Neural progenitor cell (in vitro differentiated cells): ENCODE data around the gene SNX25. TPM values are rescaled to one million over a fixed set of nuclear protein-coding genes. Genes with fewer than 3 reads are reported as not detected.

Source experiments
- DNase-seq: peaks from one replicate; pipeline ENCODE4 v3.0.0-alpha.2; 2016; ENCODE audit warnings: low spot score
- H2AFZ ChIP-seq: fragments of 200-600 bp; sonication (generic); replicated peaks from 2 replicates; pipeline ENCODE4 v1.6.1; 2016; ENCODE audit warnings: antibody characterized with exemption
- H3F3A ChIP-seq: fragments of 200-600 bp; sonication (generic); 2 replicates; pipeline ENCODE4 v1.6.1; 2016; ENCODE audit warnings: antibody characterized with exemption, low read depth
- H3K27ac ChIP-seq: fragments of 200-600 bp; sonication (generic); 2 replicates; pipeline ENCODE4 v1.5.1; 2016; ENCODE audit warnings: mild to moderate bottlenecking
- H3K27me3 ChIP-seq: fragments of 200-600 bp; sonication (generic); 2 replicates; pipeline ENCODE4 v1.6.1; 2016; ENCODE audit warnings: mild to moderate bottlenecking, moderate library complexity
- H3K36me3 ChIP-seq: fragments of 200-600 bp; sonication (generic); 2 replicates; pipeline ENCODE4 v1.5.1; 2016
- H3K4me1 ChIP-seq: fragments of 200-600 bp; sonication (generic); 2 replicates; pipeline ENCODE4 v1.6.1; 2016; ENCODE audit warnings: mixed run types
- H3K4me2 ChIP-seq: fragments of 200-600 bp; sonication (generic); 2 replicates; pipeline ENCODE4 v1.6.1; 2016
- H3K4me3 ChIP-seq: fragments of 200-600 bp; sonication (generic); 2 replicates; pipeline ENCODE4 v1.5.1; 2016
- H3K79me2 ChIP-seq: fragments of 200-600 bp; sonication (generic); 2 replicates; pipeline ENCODE4 v1.6.1; 2016; ENCODE audit warnings: low read depth
- H3K9ac ChIP-seq: fragments of 200-600 bp; sonication (generic); 2 replicates; pipeline ENCODE4 v1.6.1; 2016
- H3K9me3 ChIP-seq: fragments of 200-600 bp; sonication (generic); 2 replicates; pipeline ENCODE4 v1.5.1; 2016; ENCODE audit warnings: low read depth
- H4K20me1 ChIP-seq: fragments of 200-600 bp; sonication (generic); 2 replicates; pipeline ENCODE4 v1.6.1; 2016; ENCODE audit warnings: low read depth
- H3K27ac Mint-ChIP-seq: 3 replicates; pipeline ENCODE4 v1.8.0; 2021; ENCODE audit warnings: mixed read lengths
- H3K27me3 Mint-ChIP-seq: 2 replicates; pipeline ENCODE4 v1.8.0; 2022; ENCODE audit warnings: low read depth, mild to moderate bottlenecking, inconsistent platforms, moderate library complexity, mixed read lengths; ENCODE audit not compliant: insufficient read depth
- H3K36me3 Mint-ChIP-seq: 3 replicates; pipeline ENCODE4 v1.8.0; 2021; ENCODE audit warnings: mixed read lengths
- H3K4me1 Mint-ChIP-seq: 3 replicates; pipeline ENCODE4 v1.8.0; 2021; ENCODE audit warnings: mixed read lengths
- H3K4me3 Mint-ChIP-seq: 3 replicates; pipeline ENCODE4 v1.8.0; 2021; ENCODE audit warnings: mild to moderate bottlenecking, moderate library complexity, mixed read lengths
- H3K9me3 Mint-ChIP-seq: 3 replicates; pipeline ENCODE4 v1.8.0; 2020; ENCODE audit warnings: mixed read lengths
- EZH2 ChIP-seq: fragments of 200-600 bp; sonication (generic); IDR thresholded peaks from 2 replicates; pipeline ENCODE4 v1.6.1; 2017; ENCODE audit warnings: antibody characterized with exemption, mild to moderate bottlenecking, moderate library complexity
- EZH2phosphoT487 ChIP-seq: fragments of 200-600 bp; sonication (generic); IDR thresholded peaks from 2 replicates; pipeline ENCODE4 v1.6.1; 2017; ENCODE audit warnings: antibody characterized with exemption
- total RNA-seq: library from RNA; depleted of rRNA; stranded (reverse); fragments of >200 nt; gene quantifications from 2 replicates; pipeline ENCODE4 v1.2.3, GENCODE V29; 2015; ENCODE audit warnings: low replicate concordance
- TF ChIP-seq, protein P1 (sequence below): fragments of 200-600 bp; sonication (generic); IDR thresholded peaks from 2 replicates; pipeline ENCODE4 v1.5.1; 2017; ENCODE audit warnings: antibody characterized with exemption, mild to moderate bottlenecking

Gene SNX25
- total RNA-seq, 1 donor from 2014 or later = 50.8 TPM

- Mint-ChIP-seq H3K27ac (no peak overlapping the region), H3K4me3 (no peak overlapping the region), H3K27me3 (peaks cover 9% of the 10 kb centered on the region), H3K36me3 (peaks cover 9% of the 10 kb centered on the region), H3K9me3 (peaks cover 10% of the 10 kb centered on the region), H3K4me1 (no peaks in the 10 kb centered on the region)
- TF ChIP-seq EZH2 (no peak), EZH2phosphoT487 (no peak)
- TF ChIP-seq, protein P1, sequence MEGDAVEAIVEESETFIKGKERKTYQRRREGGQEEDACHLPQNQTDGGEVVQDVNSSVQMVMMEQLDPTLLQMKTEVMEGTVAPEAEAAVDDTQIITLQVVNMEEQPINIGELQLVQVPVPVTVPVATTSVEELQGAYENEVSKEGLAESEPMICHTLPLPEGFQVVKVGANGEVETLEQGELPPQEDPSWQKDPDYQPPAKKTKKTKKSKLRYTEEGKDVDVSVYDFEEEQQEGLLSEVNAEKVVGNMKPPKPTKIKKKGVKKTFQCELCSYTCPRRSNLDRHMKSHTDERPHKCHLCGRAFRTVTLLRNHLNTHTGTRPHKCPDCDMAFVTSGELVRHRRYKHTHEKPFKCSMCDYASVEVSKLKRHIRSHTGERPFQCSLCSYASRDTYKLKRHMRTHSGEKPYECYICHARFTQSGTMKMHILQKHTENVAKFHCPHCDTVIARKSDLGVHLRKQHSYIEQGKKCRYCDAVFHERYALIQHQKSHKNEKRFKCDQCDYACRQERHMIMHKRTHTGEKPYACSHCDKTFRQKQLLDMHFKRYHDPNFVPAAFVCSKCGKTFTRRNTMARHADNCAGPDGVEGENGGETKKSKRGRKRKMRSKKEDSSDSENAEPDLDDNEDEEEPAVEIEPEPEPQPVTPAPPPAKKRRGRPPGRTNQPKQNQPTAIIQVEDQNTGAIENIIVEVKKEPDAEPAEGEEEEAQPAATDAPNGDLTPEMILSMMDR = no peak
- Histone ChIP-seq H3K4me3 (no peak overlapping the region), H3K36me3 (no peaks in the 10 kb centered on the region), H3K9ac (no peak overlapping the region), H3F3A (no peaks in the 10 kb centered on the region), H4K20me1 (no peaks in the 10 kb centered on the region), H3K27ac (no peak overlapping the region), H3K4me2 (no peak overlapping the region), H3K27me3 (no peaks in the 10 kb centered on the region), H2AFZ (no peak overlapping the region), H3K9me3 (peaks cover 6% of the 10 kb centered on the region), H3K79me2 (no peaks in the 10 kb centered on the region), H3K4me1 (peaks cover 7% of the 10 kb centered on the region)
- no peak for DNase-seq
These were observed 173.4 kb downstream of the SNX25 start for GRCh38 chr4:185382754-185383153.

DNA sequence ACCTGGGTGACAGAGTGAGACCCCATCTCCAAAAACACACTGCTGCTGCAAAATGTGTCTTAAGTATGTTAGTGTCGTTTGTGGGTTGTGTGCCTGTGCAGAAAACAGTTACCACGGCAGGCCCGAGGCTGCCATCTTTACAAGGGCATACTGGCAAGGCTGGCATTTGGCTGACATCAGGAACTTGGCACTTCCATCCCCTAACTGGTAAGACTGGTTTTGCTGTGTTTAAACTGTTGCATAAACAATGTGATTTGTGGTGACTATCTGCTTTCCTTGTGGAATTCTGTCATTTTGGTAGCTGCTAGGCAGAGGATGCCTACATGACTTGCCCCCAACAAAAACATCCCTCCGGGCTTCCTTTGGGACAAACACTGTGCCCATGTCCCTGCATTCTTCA lies 174.1 kb downstream of the SNX25 start:
- Mint-ChIP-seq H3K9me3 (peaks cover 10% of the 10 kb centered on the region), H3K4me1 (no peaks in the 10 kb centered on the region), H3K36me3 (peaks cover 8% of the 10 kb centered on the region), H3K27ac (no peak overlapping the region), H3K27me3 (peaks cover 9% of the 10 kb centered on the region), H3K4me3 (no peak overlapping the region)
- no peak overlapping the region for H2AFZ ChIP-seq
- TF ChIP-seq EZH2 (no peak), EZH2phosphoT487 (no peak)
- TF ChIP-seq, protein P1 = no peak
- no peaks in the 10 kb centered on the region for H3K27me3 ChIP-seq
- H4K20me1 ChIP-seq = no peaks in the 10 kb centered on the region
- H3K9me3 ChIP-seq = peaks cover 6% of the 10 kb centered on the region
- H3K9ac ChIP-seq = no peak overlapping the region
- no peaks in the 10 kb centered on the region for H3K79me2 ChIP-seq
- H3K4me1 ChIP-seq = peaks cover 7% of the 10 kb centered on the region
- no peaks in the 10 kb centered on the region for H3K36me3 ChIP-seq
- no peaks in the 10 kb centered on the region for H3F3A ChIP-seq
- no peak overlapping the region for H3K27ac ChIP-seq
- DNase-seq = no peak
- no peak overlapping the region for H3K4me2 ChIP-seq
- H3K4me3 ChIP-seq = no peak overlapping the region

GRCh38 chr4:185384061-185384460 lies 174.7 kb downstream of the SNX25 start:
- Histone ChIP-seq H3K4me1 (peaks cover 7% of the 10 kb centered on the region), H3K4me3 (no peak overlapping the region), H3K9me3 (peaks cover 6% of the 10 kb centered on the region), H3F3A (no peaks in the 10 kb centered on the region), H3K79me2 (no peaks in the 10 kb centered on the region), H2AFZ (no peak overlapping the region), H3K27ac (no peak overlapping the region), H3K27me3 (no peaks in the 10 kb centered on the region), H3K4me2 (peak overlapping the region; percentile 10), H3K36me3 (no peaks in the 10 kb centered on the region), H4K20me1 (no peaks in the 10 kb centered on the region), H3K9ac (no peak overlapping the region)
- H3K27me3 Mint-ChIP-seq = peaks cover 9% of the 10 kb centered on the region
- peaks cover 3% of the 10 kb centered on the region for H3K36me3 Mint-ChIP-seq
- no peak overlapping the region for H3K27ac Mint-ChIP-seq
- H3K9me3 Mint-ChIP-seq = peaks cover 10% of the 10 kb centered on the region
- H3K4me3 Mint-ChIP-seq = no peak overlapping the region
- no peak for DNase-seq
- TF ChIP-seq, protein P1 = no peak
- TF ChIP-seq EZH2phosphoT487 (no peak), EZH2 (no peak)
- H3K4me1 Mint-ChIP-seq = no peaks in the 10 kb centered on the region
